Astrocyte (in vitro differentiated cells and primary cell): ENCODE measurements around the gene CLDND1. TPM values are rescaled to one million over a fixed set of nuclear protein-coding genes. Genes with fewer than 3 reads are reported as not detected.
A peak's percentile ranks its signal among the peaks of the same experiment; 100 is the strongest.
"Not testable (repeated sequence)": the region's sequence is repeated elsewhere in the genome, so short reads cannot be mapped to it uniquely, and the experiment has no call there.

ENCODE experiments used
- DNase-seq: peaks from one replicate; pipeline ENCODE4 v3.0.0-alpha.2; 2010; ENCODE audit warnings: low read depth
- FAIRE-seq: peaks from 2 replicates; lab custom pipeline; 2011; peaks lifted over from hg19 to GRCh38; lab: Jason Lieb, UNC
- H2AFZ ChIP-seq: 2 replicates; pipeline ENCODE4 v1.6.0; 2012; ENCODE audit warnings: low read depth, low read length, inconsistent platforms
- H3K27ac ChIP-seq: 2 replicates; pipeline ENCODE4 v1.5.1; 2011; ENCODE audit warnings: low read depth, low read length, inconsistent platforms
- H3K27me3 ChIP-seq: 2 replicates; pipeline ENCODE4 v1.6.0; 2011; ENCODE audit warnings: low read length, inconsistent platforms; ENCODE audit not compliant: insufficient read depth
- H3K36me3 ChIP-seq: 2 replicates; pipeline ENCODE4 v1.5.1; 2011; ENCODE audit warnings: low read length, inconsistent platforms; ENCODE audit not compliant: insufficient read depth
- H3K4me1 ChIP-seq: 2 replicates; pipeline ENCODE4 v1.5.1; 2011; ENCODE audit warnings: low read length, inconsistent platforms; ENCODE audit not compliant: insufficient read depth
- H3K4me2 ChIP-seq: 2 replicates; pipeline ENCODE4 v1.6.0; 2012; ENCODE audit warnings: low read length, inconsistent platforms
- H3K4me3 ChIP-seq: 2 replicates; pipeline ENCODE4 v1.5.1; 2011; ENCODE audit warnings: low read depth, mild to moderate bottlenecking, low read length, inconsistent platforms; ENCODE audit not compliant: insufficient read depth
- H3K79me2 ChIP-seq: 2 replicates; pipeline ENCODE4 v1.6.0; 2012; ENCODE audit warnings: mild to moderate bottlenecking, low read length, inconsistent platforms; ENCODE audit not compliant: insufficient read depth
- H3K9ac ChIP-seq: 2 replicates; pipeline ENCODE4 v1.6.0; 2012; ENCODE audit warnings: mild to moderate bottlenecking, low read length, inconsistent platforms
- H3K9me3 ChIP-seq: 2 replicates; pipeline ENCODE4 v1.5.1; 2012; ENCODE audit warnings: low read depth, mild to moderate bottlenecking, low read length, inconsistent platforms; ENCODE audit not compliant: insufficient read depth
- H4K20me1 ChIP-seq: 2 replicates; pipeline ENCODE4 v1.6.0; 2012; ENCODE audit warnings: low read length, inconsistent platforms; ENCODE audit not compliant: insufficient read depth
- H3K27ac Mint-ChIP-seq: one replicate; pipeline ENCODE4 v1.8.0; 2021; ENCODE audit warnings: mild to moderate bottlenecking, mixed read lengths; ENCODE audit not compliant: unreplicated experiment
- H3K27me3 Mint-ChIP-seq: one replicate; pipeline ENCODE4 v1.8.0; 2021; ENCODE audit warnings: low read depth, mixed read lengths; ENCODE audit not compliant: unreplicated experiment
- H3K36me3 Mint-ChIP-seq: one replicate; pipeline ENCODE4 v1.8.0; 2021; ENCODE audit warnings: low read depth, mixed read lengths; ENCODE audit not compliant: unreplicated experiment
- H3K4me1 Mint-ChIP-seq: one replicate; pipeline ENCODE4 v1.8.0; 2021; ENCODE audit warnings: low read depth, mixed read lengths; ENCODE audit not compliant: unreplicated experiment
- H3K4me3 Mint-ChIP-seq: one replicate; pipeline ENCODE4 v1.8.0; 2021; ENCODE audit warnings: mild to moderate bottlenecking, moderate library complexity, mixed read lengths; ENCODE audit not compliant: unreplicated experiment
- H3K9me3 Mint-ChIP-seq: one replicate; pipeline ENCODE4 v1.8.0; 2021; ENCODE audit warnings: mild to moderate bottlenecking, mixed read lengths; ENCODE audit not compliant: unreplicated experiment
- CTCF ChIP-seq: IDR thresholded peaks from 2 replicates; pipeline ENCODE4 v1.5.1; 2011; ENCODE audit warnings: low read depth, mild to moderate bottlenecking, inconsistent platforms, low read length, moderate library complexity; ENCODE audit not compliant: insufficient read depth
- EZH2 ChIP-seq: IDR thresholded peaks from 2 replicates; pipeline ENCODE4 v1.6.1; 2012; ENCODE audit warnings: mild to moderate bottlenecking, low read length, inconsistent platforms; ENCODE audit not compliant: insufficient read depth
- total RNA-seq: library from RNA; stranded (reverse); gene quantifications from 2 replicates; pipeline ENCODE4 v1.2.1, GENCODE V29; 2021

The CLDND1 gene
- total RNA-seq, 1 donor from 2014 or later: 104 TPM

GRCh38 chr3:98561727-98562521, 39.2 kb upstream of the CLDND1 start:
- no peaks in the 10 kb centered on the region for H3K79me2 ChIP-seq
- no peaks in the 10 kb centered on the region for H3K9me3 ChIP-seq
- no peak overlapping the region for H3K4me3 ChIP-seq
- peaks cover 4% of the 10 kb centered on the region for H3K4me1 ChIP-seq
- TF ChIP-seq CTCF: no peak
- no peak for FAIRE-seq
- H2AFZ ChIP-seq: no peak overlapping the region
- peak overlapping the region; percentile 2 for H3K4me2 ChIP-seq
- no peaks in the 10 kb centered on the region for H3K27me3 Mint-ChIP-seq
- no peak overlapping the region for H3K9ac ChIP-seq
- no peak overlapping the region for H3K27ac Mint-ChIP-seq
- H4K20me1 ChIP-seq: no peaks in the 10 kb centered on the region
- DNase-seq: peak; percentile 35
- no peak overlapping the region for H3K4me3 Mint-ChIP-seq
- peaks cover 19% of the 10 kb centered on the region for H3K4me1 Mint-ChIP-seq
- H3K9me3 Mint-ChIP-seq: no peaks in the 10 kb centered on the region
- H3K36me3 Mint-ChIP-seq: no peaks in the 10 kb centered on the region
- no peaks in the 10 kb centered on the region for H3K36me3 ChIP-seq
- no peak overlapping the region for H3K27ac ChIP-seq
- no peaks in the 10 kb centered on the region for H3K27me3 ChIP-seq

GRCh38 chr3:98560911-98561310, 38.2 kb upstream of the CLDND1 start:
- no peak overlapping the region for H3K27ac Mint-ChIP-seq
- no peaks in the 10 kb centered on the region for H3K36me3 Mint-ChIP-seq

GRCh38 chr3:98559769-98560168, 37.1 kb upstream of the CLDND1 start:
- not testable (repeated sequence) for H3K36me3 ChIP-seq, H3K9me3 Mint-ChIP-seq, H3K9ac ChIP-seq, H3K79me2 ChIP-seq, H3K27me3 ChIP-seq, H3K4me2 ChIP-seq, FAIRE-seq, H3K36me3 Mint-ChIP-seq, DNase-seq, H4K20me1 ChIP-seq, H2AFZ ChIP-seq, H3K9me3 ChIP-seq, H3K4me3 ChIP-seq, H3K27ac Mint-ChIP-seq, H3K27me3 Mint-ChIP-seq, H3K4me3 Mint-ChIP-seq, H3K4me1 ChIP-seq, H3K27ac ChIP-seq
- H3K4me1 Mint-ChIP-seq: peaks cover 15% of the 10 kb centered on the region

More at GRCh38 chr3:98560911-98561310, 38.2 kb upstream of the CLDND1 start:
- peaks cover 2% of the 10 kb centered on the region for H3K27me3 ChIP-seq
- TF ChIP-seq CTCF: no peak
- TF ChIP-seq EZH2: no peak
- no peak overlapping the region for H2AFZ ChIP-seq
- H3K9ac ChIP-seq: no peak overlapping the region
- Mint-ChIP-seq H3K4me1 (peaks cover 19% of the 10 kb centered on the region), H3K4me3 (no peak overlapping the region), H3K9me3 (no peaks in the 10 kb centered on the region), H3K27me3 (no peaks in the 10 kb centered on the region)
- FAIRE-seq: no peak
- no peak overlapping the region for H3K4me2 ChIP-seq
- H3K27ac ChIP-seq: no peak overlapping the region
- DNase-seq: no peak
- H4K20me1 ChIP-seq: no peaks in the 10 kb centered on the region
- no peaks in the 10 kb centered on the region for H3K9me3 ChIP-seq
- H3K79me2 ChIP-seq: no peaks in the 10 kb centered on the region
- no peaks in the 10 kb centered on the region for H3K36me3 ChIP-seq
- peaks cover 4% of the 10 kb centered on the region for H3K4me1 ChIP-seq
- H3K4me3 ChIP-seq: no peak overlapping the region
